Measurements from ENCODE around the gene TSPEAR.

DNA sequence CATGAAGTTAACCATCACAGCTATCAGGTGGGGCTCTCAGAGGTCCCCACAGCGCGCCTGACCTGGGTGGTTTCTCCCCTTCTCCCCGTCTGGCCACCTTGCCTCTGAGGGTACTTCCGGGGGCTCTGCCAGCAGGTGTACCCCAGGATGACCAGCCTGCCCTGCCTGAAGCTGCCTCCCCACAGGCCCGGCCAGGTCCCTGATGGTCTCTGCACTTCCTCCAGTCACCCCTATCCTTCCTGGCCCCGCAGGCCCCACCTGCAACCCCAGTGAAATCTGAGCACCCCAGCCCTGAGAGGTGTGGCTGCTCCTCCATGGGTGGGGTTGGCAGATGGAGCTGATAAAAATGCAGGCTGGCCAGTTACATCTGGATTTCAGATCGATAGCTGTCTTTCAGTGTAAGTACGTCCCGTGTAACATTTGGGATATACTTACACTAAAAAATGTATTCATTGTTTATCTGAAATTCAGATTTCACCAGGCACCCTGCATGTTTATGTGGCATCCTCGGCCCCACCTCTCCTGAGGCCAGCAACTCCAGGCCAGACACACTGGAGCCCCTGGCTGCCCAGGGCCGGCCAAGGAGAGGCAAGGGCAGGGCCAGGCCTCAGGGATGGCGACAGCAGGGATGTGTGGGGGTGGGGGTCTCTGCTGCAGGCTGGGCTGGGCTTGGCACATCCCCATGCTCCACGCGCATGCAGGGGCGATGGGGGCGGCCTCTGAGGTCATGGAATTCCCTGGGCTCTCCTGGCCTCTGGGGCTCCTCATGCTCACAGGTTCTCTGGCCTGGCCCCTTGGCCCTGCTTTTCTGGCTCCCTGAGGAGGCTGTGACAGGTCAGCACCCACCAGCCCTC, 230.9 kb downstream of the TSPEAR start:
- TF ChIP-seq, protein P1, sequence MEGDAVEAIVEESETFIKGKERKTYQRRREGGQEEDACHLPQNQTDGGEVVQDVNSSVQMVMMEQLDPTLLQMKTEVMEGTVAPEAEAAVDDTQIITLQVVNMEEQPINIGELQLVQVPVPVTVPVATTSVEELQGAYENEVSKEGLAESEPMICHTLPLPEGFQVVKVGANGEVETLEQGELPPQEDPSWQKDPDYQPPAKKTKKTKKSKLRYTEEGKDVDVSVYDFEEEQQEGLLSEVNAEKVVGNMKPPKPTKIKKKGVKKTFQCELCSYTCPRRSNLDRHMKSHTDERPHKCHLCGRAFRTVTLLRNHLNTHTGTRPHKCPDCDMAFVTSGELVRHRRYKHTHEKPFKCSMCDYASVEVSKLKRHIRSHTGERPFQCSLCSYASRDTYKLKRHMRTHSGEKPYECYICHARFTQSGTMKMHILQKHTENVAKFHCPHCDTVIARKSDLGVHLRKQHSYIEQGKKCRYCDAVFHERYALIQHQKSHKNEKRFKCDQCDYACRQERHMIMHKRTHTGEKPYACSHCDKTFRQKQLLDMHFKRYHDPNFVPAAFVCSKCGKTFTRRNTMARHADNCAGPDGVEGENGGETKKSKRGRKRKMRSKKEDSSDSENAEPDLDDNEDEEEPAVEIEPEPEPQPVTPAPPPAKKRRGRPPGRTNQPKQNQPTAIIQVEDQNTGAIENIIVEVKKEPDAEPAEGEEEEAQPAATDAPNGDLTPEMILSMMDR (IDR thresholded peaks at IDR 0.05 in 8 of 11, conservative IDR thresholded peaks at IDR 0.05 in 3 of 11), result no peak
- no peak for TF ChIP-seq POLR2A (IDR thresholded peaks at IDR 0.05)
- TF ChIP-seq POLR2AphosphoS5 (IDR thresholded peaks at IDR 0.05), result no peak

Measured in spleen (tissue), 7 donors.